Ectodermal cell (in vitro differentiated cells): ENCODE measurements around the gene ATP6V0A1.
A peak's percentile ranks its signal among the peaks of the same experiment; 100 is the strongest.

Experiments
- H3K27ac ChIP-seq: 2 replicates; pipeline ENCODE4 v1.7.0; 2013; ENCODE audit warnings: mild to moderate bottlenecking, low read depth, low read length; ENCODE audit not compliant: insufficient read depth, poor library complexity, severe bottlenecking
- H3K27me3 ChIP-seq: 2 replicates; pipeline ENCODE4 v1.7.0; 2013; ENCODE audit warnings: mild to moderate bottlenecking, low read length; ENCODE audit not compliant: insufficient read depth, control insufficient read depth, poor library complexity, severe bottlenecking
- H3K36me3 ChIP-seq: one replicate; pipeline ENCODE4 v1.7.0; 2013; ENCODE audit warnings: low read length; ENCODE audit not compliant: control insufficient read depth, insufficient read depth
- H3K4me1 ChIP-seq: one replicate; pipeline ENCODE4 v1.7.0; 2013; ENCODE audit warnings: low read length; ENCODE audit not compliant: control insufficient read depth, insufficient read depth
- H3K4me3 ChIP-seq: 2 replicates; pipeline ENCODE4 v1.7.0; 2013; ENCODE audit warnings: low read depth, low read length, control low read depth; ENCODE audit not compliant: insufficient read depth
- H3K9me3 ChIP-seq: 2 replicates; pipeline ENCODE4 v1.7.0; 2013; ENCODE audit warnings: mild to moderate bottlenecking, low read length, moderate library complexity; ENCODE audit not compliant: control insufficient read depth
- WGBS, 2 experiments: methylation state at CpG; one replicate each; pipeline ENCODE4 v1.1.7; 2013; ENCODE audit warnings: missing lambda C conversion rate in 2 of 2; 5-methylcytosine and 5-hydroxymethylcytosine counted together

The ATP6V0A1 gene

GRCh38 chr17:42566883-42567573 lies 108.3 kb downstream of the ATP6V0A1 start, which contains the start of gene MLX:
MLX (plus strand) TSS chr17:42567100; CDS start chr17:42567125, 25 bp downstream.
- Histone ChIP-seq H3K4me3 (peak within 1 kb of the TSS; percentile 80), H3K27ac (peak within 1 kb of the TSS; percentile 63), H3K27me3 (no peaks in the 10 kb centered on the region), H3K36me3 (peaks cover 24% of the 10 kb centered on the region), H3K9me3 (no peaks in the 10 kb centered on the region), H3K4me1 (peaks cover 18% of the 10 kb centered on the region)
- 0 to 1% methylated on average over 72 of the region's 72 CpGs for WGBS, 2 experiments

GRCh38 chr17:42568341-42569111 lies 109.8 kb downstream of the ATP6V0A1 start:
- Histone ChIP-seq H3K27ac (no peak overlapping the region), H3K4me3 (no peak overlapping the region), H3K27me3 (no peaks in the 10 kb centered on the region), H3K4me1 (peaks cover 10% of the 10 kb centered on the region), H3K36me3 (peaks cover 39% of the 10 kb centered on the region), H3K9me3 (no peaks in the 10 kb centered on the region)
- 89% methylated on average over 12 to 14 of the region's 14 CpGs for WGBS, 2 experiments

- Histone ChIP-seq H3K36me3 (peaks cover 49% of the 10 kb centered on the region), H3K27ac (no peak overlapping the region)
- WGBS, 2 experiments, result 95 to 97% methylated on average over 10 to 12 of the region's 12 CpGs
Measured at GRCh38 chr17:42571435-42572225, 113.0 kb downstream of the ATP6V0A1 start.

More at GRCh38 chr17:42571435-42572225, 113.0 kb downstream of the ATP6V0A1 start:
- H3K4me3 ChIP-seq, result no peak overlapping the region
- H3K27me3 ChIP-seq, result no peaks in the 10 kb centered on the region
- H3K9me3 ChIP-seq, result no peaks in the 10 kb centered on the region
- H3K4me1 ChIP-seq, result peaks cover 9% of the 10 kb centered on the region
